Ramos (cell line): Measurements from ENCODE around the gene PYGB.

Source experiments
- in situ Hi-C: fragments of 300-500 bp; cut with MboI; formaldehyde crosslinking; loops from one replicate; pipeline ENCODE4 v1.14.3; 2022; ENCODE audit warnings: low sequenced_read_pairs; ENCODE audit not compliant: unreplicated experiment

The PYGB gene

GRCh38 chr20:25279403-25279802 is 31.5 kb downstream of the PYGB start:
- in situ Hi-C loops, result no loop called here

GRCh38 chr20:25280051-25280573 is 32.2 kb downstream of the PYGB start:
- in situ Hi-C loops, result loop anchor here (10.0 kb wide), 1 partner anchor 285 kb away; the partner anchor contains the start of gene APMAP

DNA sequence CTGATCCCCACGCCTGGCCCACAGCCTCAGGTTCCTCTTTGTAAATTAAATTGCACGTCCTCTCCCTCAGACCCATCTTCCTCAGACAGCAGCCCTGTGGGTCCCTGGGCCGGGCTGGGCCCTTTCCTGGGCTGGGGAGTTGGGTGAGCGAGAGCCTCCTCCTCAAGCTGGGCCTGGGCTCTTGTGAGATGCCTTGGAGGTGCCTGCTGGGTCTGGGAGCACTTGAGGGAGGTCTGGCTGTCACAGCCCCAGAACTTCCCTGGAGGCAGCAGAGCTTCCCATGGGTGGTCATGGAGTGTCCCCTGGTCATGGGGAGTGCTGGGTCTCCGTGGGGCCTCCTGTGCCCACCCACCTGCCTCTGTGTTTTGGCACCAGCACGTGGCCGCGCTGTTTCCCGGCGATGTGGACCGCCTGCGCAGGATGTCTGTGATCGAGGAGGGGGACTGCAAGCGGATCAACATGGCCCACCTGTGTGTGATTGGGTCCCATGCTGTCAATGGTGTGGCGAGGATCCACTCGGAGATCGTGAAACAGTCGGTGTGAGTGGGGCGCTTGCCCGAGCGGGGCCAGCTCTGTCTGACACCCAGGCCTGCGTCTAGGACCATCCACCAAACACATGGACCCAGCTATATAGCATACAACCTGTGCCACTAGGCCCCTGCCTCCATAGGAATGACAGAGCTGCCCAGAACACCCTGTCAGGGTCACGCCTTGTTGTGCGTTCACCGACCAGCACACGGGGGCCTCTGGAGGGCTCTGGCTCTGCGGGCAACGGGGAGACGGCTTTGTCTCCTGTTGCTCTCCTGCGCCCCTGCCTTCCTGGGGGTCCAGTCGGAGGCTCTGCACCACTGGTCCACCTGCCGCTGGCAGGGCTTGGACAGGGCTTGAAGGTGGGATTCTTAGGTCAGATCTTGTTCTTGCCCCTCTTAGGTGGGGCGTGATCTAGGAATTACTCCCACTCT is 33.0 kb downstream of the PYGB start:
- in situ Hi-C loops, result loop anchor here (10.0 kb wide), 1 partner anchor 286 kb away; the partner anchor contains the start of gene APMAP

GRCh38 chr20:25281541-25281991 is 33.7 kb downstream of the PYGB start:
- in situ Hi-C loops, result loop anchor here (10.0 kb wide), 1 partner anchor 287 kb away; the partner anchor contains the start of gene APMAP

- in situ Hi-C loops, result loop anchor here (10.0 kb wide), 1 partner anchor 287 kb away; the partner anchor contains the start of gene APMAP
These were observed 34.3 kb downstream of the PYGB start for GRCh38 chr20:25282034-25282781.

DNA sequence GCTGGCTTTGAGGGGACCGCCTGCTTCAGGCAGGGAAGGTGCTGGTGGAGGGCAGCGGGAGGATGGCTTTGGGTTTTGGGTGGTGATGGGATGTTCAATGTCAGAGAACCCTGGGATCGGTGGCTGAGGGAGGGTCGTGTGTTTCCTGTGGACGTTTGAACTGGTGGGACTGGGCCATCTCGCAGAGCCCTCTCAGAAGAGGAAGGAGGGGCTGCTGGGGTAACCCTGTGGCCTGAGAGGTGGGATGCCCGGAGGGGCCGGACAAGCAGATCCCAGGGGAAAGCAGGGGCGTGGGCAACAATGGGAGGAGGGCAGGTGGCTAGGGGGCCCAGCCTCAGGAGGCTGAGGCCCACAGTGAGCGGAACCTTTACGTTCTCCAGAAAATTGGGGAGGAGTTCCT is 34.9 kb downstream of the PYGB start:
- in situ Hi-C loops, result loop anchor here (10.0 kb wide), 1 partner anchor 288 kb away; the partner anchor contains the start of gene APMAP

- in situ Hi-C loops, result loop anchor here (10.0 kb wide), 1 partner anchor 289 kb away; the partner anchor contains the start of gene APMAP
These were observed 35.5 kb downstream of the PYGB start for GRCh38 chr20:25283221-25283951.

DNA sequence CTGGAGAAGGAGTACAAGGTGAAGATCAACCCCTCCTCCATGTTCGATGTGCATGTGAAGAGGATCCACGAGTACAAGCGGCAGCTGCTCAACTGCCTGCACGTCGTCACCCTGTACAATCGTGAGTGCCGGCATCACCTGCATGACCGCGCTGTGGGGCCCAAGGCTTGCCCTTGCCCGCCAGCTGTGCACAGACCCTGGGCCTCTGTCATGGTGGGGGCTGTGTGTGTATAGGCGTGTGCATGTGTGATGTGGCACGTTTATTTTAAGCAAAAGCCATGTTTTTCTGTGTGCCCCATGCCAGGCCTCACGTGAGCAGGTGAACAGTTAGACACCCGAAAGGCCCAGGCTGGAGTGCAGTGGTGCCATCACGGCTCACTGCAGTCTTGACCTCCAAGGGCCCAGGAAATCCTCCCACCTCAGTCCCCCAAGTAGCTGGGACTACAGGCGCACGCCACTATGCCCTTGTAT is 36.3 kb downstream of the PYGB start:
- in situ Hi-C loops, result loop anchor here (10.0 kb wide), 1 partner anchor 289 kb away; the partner anchor contains the start of gene APMAP

GRCh38 chr20:25285091-25285647 is 37.3 kb downstream of the PYGB start:
- in situ Hi-C loops, result loop anchor here (10.0 kb wide), 1 partner anchor 290 kb away; the partner anchor contains the start of gene APMAP

GRCh38 chr20:25285856-25286798 is 38.2 kb downstream of the PYGB start:
- in situ Hi-C loops, result loop anchor here (10.0 kb wide), 1 partner anchor 291 kb away; the partner anchor contains the start of gene APMAP

GRCh38 chr20:25286917-25287316 is 39.0 kb downstream of the PYGB start:
- in situ Hi-C loops, result loop anchor here (10.0 kb wide), 1 partner anchor 292 kb away; the partner anchor contains the start of gene APMAP

DNA sequence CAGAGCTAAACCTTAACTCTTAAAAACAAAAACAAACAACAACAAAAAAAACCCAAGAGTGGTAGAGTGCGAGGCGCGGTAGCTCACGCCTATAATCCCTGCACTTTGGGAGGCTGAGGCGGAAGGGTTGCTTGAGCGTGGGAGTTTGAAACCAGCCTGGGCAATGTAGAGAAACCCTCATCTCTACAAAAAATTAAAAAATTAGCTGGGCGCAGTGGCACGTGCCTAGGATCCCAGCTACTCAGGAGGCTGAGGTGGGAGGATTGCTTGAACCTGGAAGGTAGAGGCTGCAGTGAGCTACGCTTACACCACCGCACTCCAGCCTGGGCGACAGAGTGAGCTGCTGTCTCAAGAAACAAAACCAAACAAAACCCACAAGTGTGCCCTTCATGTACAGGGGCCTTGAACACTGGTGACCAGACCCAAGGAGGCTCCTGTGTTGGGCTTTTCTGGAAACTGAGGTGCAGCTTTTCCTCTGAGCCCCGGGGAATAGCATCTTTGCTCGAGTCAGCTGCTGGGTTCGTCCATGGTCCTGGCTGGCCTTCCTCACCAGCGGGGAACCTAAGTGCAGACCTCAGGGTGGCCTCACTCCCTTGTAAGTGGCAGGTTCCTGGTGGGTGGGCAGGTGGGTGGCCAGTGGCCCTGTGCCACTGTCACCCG is 39.9 kb downstream of the PYGB start:
- in situ Hi-C loops, result loop anchor here (10.0 kb wide), 1 partner anchor 293 kb away; the partner anchor contains the start of gene APMAP

- in situ Hi-C loops, result loop anchor here (10.0 kb wide), 1 partner anchor 294 kb away; the partner anchor contains the start of gene APMAP
These were observed 40.7 kb downstream of the PYGB start for GRCh38 chr20:25288291-25289181.

DNA sequence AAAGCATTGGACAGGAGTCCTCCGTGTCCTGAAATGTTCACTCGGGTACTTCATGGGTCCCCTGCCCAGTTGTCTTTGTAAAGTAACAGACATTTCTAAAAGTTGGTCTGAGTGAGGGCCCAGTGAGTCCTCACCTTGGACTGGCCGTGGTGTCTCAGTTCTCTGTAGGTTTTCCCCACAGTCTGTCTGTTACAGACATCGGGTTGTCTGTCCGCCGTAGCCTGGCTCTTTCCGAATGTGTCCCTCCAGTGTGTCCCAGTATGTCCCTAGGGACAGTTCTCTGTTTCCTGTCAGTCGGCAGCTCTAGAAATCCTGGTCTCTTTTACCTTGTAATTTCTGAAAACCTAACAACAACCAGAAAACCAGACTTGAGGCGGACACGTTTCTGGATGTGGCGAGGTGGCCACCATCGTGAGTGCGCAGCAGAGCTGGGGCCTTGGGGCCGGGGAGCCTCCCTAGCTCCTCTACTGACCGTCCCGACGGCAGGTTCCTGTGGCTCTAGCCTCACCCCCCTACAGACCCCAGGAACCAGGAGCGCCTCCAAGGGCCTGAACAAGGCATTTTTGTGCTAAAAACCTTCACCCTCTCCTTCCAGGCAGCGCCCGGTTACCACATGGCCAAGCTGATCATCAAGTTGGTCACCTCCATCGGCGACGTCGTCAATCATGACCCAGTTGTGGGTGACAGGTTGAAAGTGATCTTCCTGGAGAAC is 42.2 kb downstream of the PYGB start:
- in situ Hi-C loops, result loop anchor here (5.0 to 10.0 kb wide), 2 partner anchors 112 to 295 kb away; partner anchors contain the start of gene APMAP

- in situ Hi-C loops, result loop anchor here (5.0 kb wide), 1 partner anchor 111 kb away; no protein-coding TSS in a partner anchor
These were observed 43.0 kb downstream of the PYGB start for GRCh38 chr20:25290646-25291431.
